Stomach (tissue), 9 donors: ENCODE data around the gene OBSL1. TPM values are rescaled to one million over a fixed set of nuclear protein-coding genes. Genes with fewer than 3 reads are reported as not detected.

Source experiments
- DNase-seq, 2 donors: peaks; one replicate each; pipeline versions ENCODE4 v3.0.0 to v3.0.0-alpha.2; 2013 to 2019
- H3K27ac ChIP-seq, 5 donors: fragments of 200-600 bp in 4 of 5; sonication (generic) in 4 of 5; one replicate each; pipeline ENCODE4 v1.5.1; 2013 to 2019; ENCODE audit warnings: mild to moderate bottlenecking in 1 of 5, moderate library complexity in 1 of 5
- H3K27me3 ChIP-seq, 3 donors: fragments of 200-600 bp; sonication (generic); one replicate each; pipeline ENCODE4 v1.5.1; 2017 to 2019; ENCODE audit warnings: mixed run types in 1 of 3
- H3K36me3 ChIP-seq, 4 donors: fragments of 200-600 bp; sonication (generic); 1 replicate in 3 of 4; 2 replicates in 1 of 4; pipeline ENCODE4 v1.5.1; 2016 to 2019
- H3K4me1 ChIP-seq, 4 donors: fragments of 200-600 bp; sonication (generic); one replicate each; pipeline ENCODE4 v1.5.1; 2016 to 2019
- H3K4me3 ChIP-seq, 4 donors: fragments of 200-600 bp; sonication (generic) in 3 of 4; one replicate each; pipeline ENCODE4 v1.5.1; 2016 to 2019; ENCODE audit warnings: mild to moderate bottlenecking in 1 of 4
- H3K9me3 ChIP-seq, 4 donors: fragments of 200-600 bp; sonication (generic); one replicate each; pipeline ENCODE4 v1.5.1; 2016 to 2019
- EP300 ChIP-seq: sonication (generic); formaldehyde crosslinking; IDR thresholded peaks from one replicate; pipeline ENCODE4 v1.6.1; 2017; ENCODE audit warnings: antibody characterized with exemption
- POLR2A ChIP-seq, 4 donors: fragments of 450-650 bp; IDR thresholded peaks; one replicate each; pipeline ENCODE4 v1.6.1; 2016; ENCODE audit warnings: antibody characterized with exemption in 4 of 4, control low read depth in 2 of 4, mild to moderate bottlenecking in 1 of 4, moderate library complexity in 1 of 4
- POLR2AphosphoS5 ChIP-seq, 3 donors: sonication (generic); formaldehyde crosslinking; IDR thresholded peaks; one replicate each; pipeline ENCODE4 v1.6.1; 2016; ENCODE audit warnings: antibody characterized with exemption in 3 of 3
- WGBS, 5 donors: extraction: QIAGEN DNeasy Blood & Tissue Kit in 3 of 5; methylation state at CpG; one replicate each; pipeline versions ENCODE4 v1.1.5 to v1.1.7; 2013 to 2018; 5-methylcytosine and 5-hydroxymethylcytosine counted together
- intact Hi-C: fragments of 100-400 bp; cut with DNase I; formaldehyde crosslinking; loops from one replicate; pipeline ENCODE4 v1.15.1; 2023; ENCODE audit warnings: low total_unique reads
- polyA plus RNA-seq, 3 donors: library from polyadenylated mRNA; stranded (reverse); fragments of 200-250 nt; gene quantifications; one replicate each; pipeline ENCODE4 v1.2.3, GENCODE V29; 2013
- total RNA-seq, 5 donors: library from RNA; depleted of rRNA; stranded (reverse); fragments of >200 nt; gene quantifications; one replicate each; pipeline versions ENCODE4 v1.1.0 to v1.2.3, GENCODE V29; 2014 to 2016
- TF ChIP-seq, protein P1 (sequence below), 7 experiments: fragments of 450-650 bp in 4 of 7; fragments of 200-600 bp in 3 of 7; sonication (generic) in 3 of 7; IDR thresholded peaks; one replicate each; pipeline ENCODE4 v1.5.1; 2016 to 2019; ENCODE audit warnings: antibody characterized with exemption in 7 of 7, control low read depth in 2 of 7, mild to moderate bottlenecking in 1 of 7
- donor health status: healthy with polysubstance abuse.
- donor health status: Bipolar disorder and iron deficiency.
- donor health status: healthy.

The OBSL1 gene
- total and polyA plus RNA-seq, 8 donors = 19.8 to 62.1 (median 41.5) TPM

DNA sequence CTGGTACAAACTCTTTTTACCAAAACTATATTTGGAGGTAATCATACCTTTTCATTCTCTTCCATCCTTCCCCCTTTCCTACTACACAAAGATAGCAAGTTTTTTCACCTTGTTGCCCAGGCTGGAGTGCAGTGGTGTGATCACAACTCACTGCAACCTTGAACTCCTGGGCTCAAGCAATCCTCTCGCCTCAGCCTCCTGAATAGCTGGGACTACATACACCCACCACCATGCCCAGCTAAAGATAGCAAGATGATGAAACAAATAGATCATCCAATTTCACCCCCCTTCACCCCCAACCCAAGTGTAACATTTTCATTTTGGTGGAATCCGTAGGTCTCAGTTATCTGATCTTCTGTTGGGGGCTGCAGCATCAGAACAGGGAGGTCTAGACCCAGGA, 21.8 kb upstream of the OBSL1 start:
- Histone ChIP-seq H3K27me3 (no peaks in the 10 kb centered on the region), H3K4me3 (no peak overlapping the region), H3K4me1 (peaks cover 0 to 10% (median 9%) of the 10 kb centered on the region in 4 donors), H3K36me3 (no peaks in the 10 kb centered on the region), H3K9me3 (no peaks in the 10 kb centered on the region), H3K27ac (no peak overlapping the region)
- 85 to 89% (median 86%) methylated on average over 2 of the region's 2 CpGs for WGBS, 5 donors
- DNase-seq = no peak
- no peak for TF ChIP-seq EP300
- TF ChIP-seq, protein P1, sequence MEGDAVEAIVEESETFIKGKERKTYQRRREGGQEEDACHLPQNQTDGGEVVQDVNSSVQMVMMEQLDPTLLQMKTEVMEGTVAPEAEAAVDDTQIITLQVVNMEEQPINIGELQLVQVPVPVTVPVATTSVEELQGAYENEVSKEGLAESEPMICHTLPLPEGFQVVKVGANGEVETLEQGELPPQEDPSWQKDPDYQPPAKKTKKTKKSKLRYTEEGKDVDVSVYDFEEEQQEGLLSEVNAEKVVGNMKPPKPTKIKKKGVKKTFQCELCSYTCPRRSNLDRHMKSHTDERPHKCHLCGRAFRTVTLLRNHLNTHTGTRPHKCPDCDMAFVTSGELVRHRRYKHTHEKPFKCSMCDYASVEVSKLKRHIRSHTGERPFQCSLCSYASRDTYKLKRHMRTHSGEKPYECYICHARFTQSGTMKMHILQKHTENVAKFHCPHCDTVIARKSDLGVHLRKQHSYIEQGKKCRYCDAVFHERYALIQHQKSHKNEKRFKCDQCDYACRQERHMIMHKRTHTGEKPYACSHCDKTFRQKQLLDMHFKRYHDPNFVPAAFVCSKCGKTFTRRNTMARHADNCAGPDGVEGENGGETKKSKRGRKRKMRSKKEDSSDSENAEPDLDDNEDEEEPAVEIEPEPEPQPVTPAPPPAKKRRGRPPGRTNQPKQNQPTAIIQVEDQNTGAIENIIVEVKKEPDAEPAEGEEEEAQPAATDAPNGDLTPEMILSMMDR (IDR thresholded peaks at IDR 0.05) = no peak
- no peak for TF ChIP-seq POLR2A (IDR thresholded peaks at IDR 0.05)
- TF ChIP-seq POLR2AphosphoS5 (IDR thresholded peaks at IDR 0.05) = no peak
- intact Hi-C loops = no loop called here

GRCh38 chr2:219592736-219593135, 21.4 kb upstream of the OBSL1 start:
- no peak for DNase-seq
- H3K9me3 ChIP-seq = no peaks in the 10 kb centered on the region
- no peaks in the 10 kb centered on the region for H3K27me3 ChIP-seq
- TF ChIP-seq POLR2A (IDR thresholded peaks at IDR 0.05) (no peak), POLR2AphosphoS5 (IDR thresholded peaks at IDR 0.05) (no peak), EP300 (no peak)
- TF ChIP-seq, protein P1 (IDR thresholded peaks at IDR 0.05) = no peak
- H3K4me3 ChIP-seq = no peak overlapping the region
- H3K36me3 ChIP-seq = no peaks in the 10 kb centered on the region
- intact Hi-C loops = no loop called here
- no peak overlapping the region for H3K27ac ChIP-seq
- peaks cover 0 to 10% (median 8%) of the 10 kb centered on the region in 4 donors for H3K4me1 ChIP-seq
- WGBS, 5 donors = 73 to 88% (median 80%) methylated on average over 6 of the region's 6 CpGs

DNA sequence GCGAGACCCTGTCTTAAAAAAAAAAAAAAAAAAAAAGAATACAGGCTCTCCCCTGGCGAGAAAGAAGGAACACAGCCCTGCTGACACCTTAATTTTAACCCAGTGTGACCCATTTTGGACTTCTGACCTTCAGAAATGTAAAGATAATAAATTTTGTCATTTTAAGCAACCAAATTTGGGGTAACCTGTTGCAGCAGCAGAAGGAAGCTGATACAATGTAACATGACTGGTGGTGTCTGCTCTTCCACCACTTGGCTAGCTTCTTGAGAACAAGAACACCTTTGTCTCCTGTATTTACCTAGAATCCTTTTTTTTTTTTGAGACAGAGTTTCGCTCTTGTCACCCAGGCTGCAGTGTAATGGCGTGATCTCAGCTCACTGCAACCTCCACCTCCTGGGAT, 19.8 kb upstream of the OBSL1 start:
- H3K36me3 ChIP-seq = no peaks in the 10 kb centered on the region
- 55 to 93% (median 58%) methylated on average over 4 of the region's 4 CpGs for WGBS, 5 donors
- H3K27ac ChIP-seq = no peak overlapping the region
- H3K9me3 ChIP-seq = no peaks in the 10 kb centered on the region
- H3K27me3 ChIP-seq = peaks cover 0 to 2% (median 0%) of the 10 kb centered on the region in 3 donors
- DNase-seq = no peak
- H3K4me1 ChIP-seq = no peaks in the 10 kb centered on the region
- TF ChIP-seq POLR2AphosphoS5 (IDR thresholded peaks at IDR 0.05) (no peak), EP300 (no peak), POLR2A (IDR thresholded peaks at IDR 0.05) (no peak)
- TF ChIP-seq, protein P1 (IDR thresholded peaks at IDR 0.05) = no peak
- H3K4me3 ChIP-seq = no peak overlapping the region
- intact Hi-C loops = no loop called here

GRCh38 chr2:219581346-219581745, 10.0 kb upstream of the OBSL1 start:
- 59 to 100% (median 74%) methylated on average over 1 to 2 of the region's 2 CpGs for WGBS, 5 donors
- Histone ChIP-seq H3K27me3 (peaks cover 0 to 30% (median 6%) of the 10 kb centered on the region in 3 donors), H3K27ac (no peak overlapping the region), H3K4me1 (peaks cover 0 to 4% (median 0%) of the 10 kb centered on the region in 4 donors), H3K36me3 (no peaks in the 10 kb centered on the region), H3K9me3 (no peaks in the 10 kb centered on the region), H3K4me3 (no peak overlapping the region)
- no peak for TF ChIP-seq POLR2AphosphoS5 (IDR thresholded peaks at IDR 0.05)
- TF ChIP-seq, protein P1 (IDR thresholded peaks at IDR 0.05) = no peak
- TF ChIP-seq EP300 = no peak
- TF ChIP-seq POLR2A (IDR thresholded peaks at IDR 0.05) = no peak
- DNase-seq = no peak
- intact Hi-C loops = no loop called here
